Liver (tissue), 3 donors: ENCODE results near the gene ITGB4.

Experiments
- ATF3 ChIP-seq: IDR thresholded peaks from 2 replicates; pipeline ENCODE4 v1.6.1; 2016; ENCODE audit warnings: antibody characterized with exemption
- CTCF ChIP-seq: fragments of 150-350 bp; IDR thresholded peaks from 2 replicates; pipeline ENCODE4 v1.5.1; 2017; ENCODE audit warnings: improper control_type of control experiment, low read depth, low read length; ENCODE audit not compliant: missing input control
- FOXA1 ChIP-seq: IDR thresholded peaks from 2 replicates; pipeline ENCODE4 v1.6.1; 2016; ENCODE audit warnings: antibody characterized with exemption
- NR2F2 ChIP-seq: IDR thresholded peaks from 2 replicates; pipeline ENCODE4 v1.6.1; 2016; ENCODE audit warnings: antibody characterized with exemption
- REST ChIP-seq: IDR thresholded peaks from 2 replicates; pipeline ENCODE4 v1.6.1; 2016; ENCODE audit warnings: antibody characterized with exemption, mild to moderate bottlenecking
- SP1 ChIP-seq: IDR thresholded peaks from 2 replicates; pipeline ENCODE4 v1.6.1; 2018; ENCODE audit warnings: antibody characterized with exemption, mild to moderate bottlenecking
- donor health status: healthy.
- donor health status: healthy.

- TF ChIP-seq ATF3, result no peak
- TF ChIP-seq NR2F2, result no peak
- no peak for TF ChIP-seq CTCF
- TF ChIP-seq FOXA1, result no peak
- TF ChIP-seq REST, result no peak
- no peak for TF ChIP-seq SP1
Observed at GRCh38 chr17:75733471-75733870, 12.2 kb downstream of the ITGB4 start.
